DND-41 (cell line): ENCODE data around the gene CDC25B.

Source experiments
- CTCF ChIP-seq: IDR thresholded peaks from 2 replicates; pipeline ENCODE4 v1.5.1; 2012; ENCODE audit warnings: borderline replicate concordance, low read length, moderate library complexity, mild to moderate bottlenecking; ENCODE audit not compliant: poor library complexity, severe bottlenecking; ENCODE audit errors: extremely low read depth
- EZH2 ChIP-seq: IDR thresholded peaks from 3 replicates; pipeline ENCODE4 v1.6.1; 2012; ENCODE audit warnings: borderline replicate concordance, low read depth, mild to moderate bottlenecking, moderate library complexity, low read length, inconsistent platforms; ENCODE audit not compliant: severe bottlenecking

DNA sequence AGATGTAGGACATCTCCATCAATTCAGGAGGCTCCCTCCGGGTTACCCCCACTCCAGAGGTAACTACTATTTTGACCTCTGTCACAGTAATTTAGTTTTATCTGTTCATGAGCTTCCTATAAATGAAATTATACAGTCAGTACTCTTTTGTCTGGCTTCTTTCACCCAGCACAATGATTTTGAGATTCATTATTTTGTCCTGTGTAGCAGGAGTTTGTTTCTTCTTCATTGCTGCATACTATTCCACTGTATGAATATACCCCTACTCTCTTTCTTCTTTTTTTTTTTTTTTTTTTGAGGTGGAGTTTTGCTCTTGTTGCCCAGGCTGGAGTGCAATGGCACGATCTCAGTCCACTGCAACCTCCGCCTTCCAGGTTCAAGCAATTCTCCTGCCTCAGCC is 12.4 kb downstream of the CDC25B start:
- TF ChIP-seq CTCF (no peak), EZH2 (no peak)
